GM18868 (cell line): ENCODE data around the gene RGS16.
A peak's percentile ranks its signal among the peaks of the same experiment; 100 is the strongest.

Experiments used
- ATAC-seq: cut with Tn5 transposase; IDR thresholded peaks from one replicate; pipeline ENCODE4 v1.9.1; 2021; ENCODE audit warnings: mild to moderate bottlenecking, moderate library complexity; ENCODE audit not compliant: unreplicated experiment

The RGS16 gene

GRCh38 chr1:182630586-182630985 lies 26.4 kb upstream of the RGS16 start:
- ATAC-seq: no peak

GRCh38 chr1:182629499-182630096 lies 25.4 kb upstream of the RGS16 start:
- ATAC-seq: peak; percentile 64

GRCh38 chr1:182629080-182629479 lies 24.9 kb upstream of the RGS16 start:
- no peak for ATAC-seq

- no peak for ATAC-seq
These were observed 24.5 kb upstream of the RGS16 start for GRCh38 chr1:182628657-182629056.

GRCh38 chr1:182627622-182628021 lies 23.4 kb upstream of the RGS16 start:
- ATAC-seq: no peak

GRCh38 chr1:182626527-182626926 lies 22.3 kb upstream of the RGS16 start:
- no peak for ATAC-seq

- no peak for ATAC-seq
These were observed 21.7 kb upstream of the RGS16 start for GRCh38 chr1:182625719-182626504.

- no peak for ATAC-seq
These were observed 20.8 kb upstream of the RGS16 start for GRCh38 chr1:182625024-182625423.

GRCh38 chr1:182624577-182624976 lies 20.4 kb upstream of the RGS16 start:
- no peak for ATAC-seq

- peak; percentile 55 for ATAC-seq
These were observed 18.8 kb upstream of the RGS16 start for GRCh38 chr1:182622901-182623528.

- ATAC-seq: no peak
These were observed 17.7 kb upstream of the RGS16 start for GRCh38 chr1:182621906-182622305.

GRCh38 chr1:182620924-182621585 lies 16.9 kb upstream of the RGS16 start:
- no peak for ATAC-seq

GRCh38 chr1:182617734-182618351 lies 13.7 kb upstream of the RGS16 start:
- no peak for ATAC-seq

GRCh38 chr1:182617014-182617429 lies 12.8 kb upstream of the RGS16 start:
- ATAC-seq: no peak

GRCh38 chr1:182616130-182617013 lies 12.2 kb upstream of the RGS16 start:
- ATAC-seq: peak; percentile 81

GRCh38 chr1:182615468-182616129 lies 11.4 kb upstream of the RGS16 start:
- peak; percentile 28 for ATAC-seq

- ATAC-seq: peak; percentile 30
These were observed 10.7 kb upstream of the RGS16 start for GRCh38 chr1:182614796-182615454.

GRCh38 chr1:182611787-182612186 lies 7.6 kb upstream of the RGS16 start:
- ATAC-seq: no peak

GRCh38 chr1:182611326-182611725 lies 7.1 kb upstream of the RGS16 start:
- ATAC-seq: no peak
